Prostate gland (tissue), 2 donors: ENCODE data around the gene NIPSNAP2. TPM values are rescaled to one million over a fixed set of nuclear protein-coding genes. Genes with fewer than 3 reads are reported as not detected.
"Not testable (repeated sequence)": the region's sequence is repeated elsewhere in the genome, so short reads cannot be mapped to it uniquely, and the experiment has no call there.

ENCODE experiments used
- DNase-seq: peaks from one replicate; pipeline ENCODE4 v3.0.0-alpha.2; 2019; ENCODE audit warnings: low spot score
- H3K27ac ChIP-seq, 2 donors: fragments of 200-600 bp; sonication (generic); 2 replicates each; pipeline ENCODE4 v1.5.1; 2017 to 2019
- H3K27me3 ChIP-seq: fragments of 200-600 bp; sonication (generic); replicated peaks from 2 replicates; pipeline ENCODE4 v1.5.1; 2019; ENCODE audit not compliant: insufficient read depth
- H3K36me3 ChIP-seq, 2 donors: fragments of 200-600 bp; sonication (generic); 1 replicate in 1 of 2; 2 replicates in 1 of 2; pipeline versions ENCODE4 v1.5.1 to v1.8.1; 2017 to 2019
- H3K4me1 ChIP-seq: fragments of 200-600 bp; sonication (generic); replicated peaks from 2 replicates; pipeline ENCODE4 v1.5.1; 2019
- H3K4me3 ChIP-seq, 2 donors: fragments of 200-600 bp; sonication (generic); 2 replicates each; pipeline ENCODE4 v1.5.1; 2017 to 2019
- H3K9me3 ChIP-seq: fragments of 200-600 bp; sonication (generic); 2 replicates; pipeline ENCODE4 v1.5.1; 2017
- POLR2A ChIP-seq: fragments of 450-650 bp; IDR thresholded peaks from one replicate; pipeline ENCODE4 v1.6.1; 2016; ENCODE audit warnings: antibody characterized with exemption, mild to moderate bottlenecking
- POLR2AphosphoS5 ChIP-seq: sonication (generic); formaldehyde crosslinking; IDR thresholded peaks from one replicate; pipeline ENCODE4 v1.6.1; 2017; ENCODE audit warnings: antibody characterized with exemption
- WGBS: methylation state at CpG from one replicate; pipeline ENCODE4 v1.1.5; 2018; 5-methylcytosine and 5-hydroxymethylcytosine counted together
- intact Hi-C: fragments of 100-400 bp; cut with DNase I; formaldehyde crosslinking; loops from one replicate; pipeline ENCODE4 v1.14.2; 2022
- total RNA-seq, 2 donors: library from RNA; depleted of rRNA; stranded (reverse); fragments of >200 nt; gene quantifications; one replicate each; pipeline ENCODE4 v1.1.0, GENCODE V29; 2016
- TF ChIP-seq, protein P1 (sequence below), 4 experiments: fragments of 200-600 bp in 2 of 4; fragments of 450-650 bp in 2 of 4; sonication (generic) in 2 of 4; IDR thresholded peaks; 1 replicate in 3 of 4; 2 replicates in 1 of 4; pipeline ENCODE4 v1.5.1; 2016 to 2019; ENCODE audit warnings: antibody characterized with exemption in 4 of 4, mild to moderate bottlenecking in 2 of 4, moderate library complexity in 2 of 4

NIPSNAP2 gene
- total RNA-seq, 2 donors from 2014 or later, result 83.3 to 84.0 TPM

DNA sequence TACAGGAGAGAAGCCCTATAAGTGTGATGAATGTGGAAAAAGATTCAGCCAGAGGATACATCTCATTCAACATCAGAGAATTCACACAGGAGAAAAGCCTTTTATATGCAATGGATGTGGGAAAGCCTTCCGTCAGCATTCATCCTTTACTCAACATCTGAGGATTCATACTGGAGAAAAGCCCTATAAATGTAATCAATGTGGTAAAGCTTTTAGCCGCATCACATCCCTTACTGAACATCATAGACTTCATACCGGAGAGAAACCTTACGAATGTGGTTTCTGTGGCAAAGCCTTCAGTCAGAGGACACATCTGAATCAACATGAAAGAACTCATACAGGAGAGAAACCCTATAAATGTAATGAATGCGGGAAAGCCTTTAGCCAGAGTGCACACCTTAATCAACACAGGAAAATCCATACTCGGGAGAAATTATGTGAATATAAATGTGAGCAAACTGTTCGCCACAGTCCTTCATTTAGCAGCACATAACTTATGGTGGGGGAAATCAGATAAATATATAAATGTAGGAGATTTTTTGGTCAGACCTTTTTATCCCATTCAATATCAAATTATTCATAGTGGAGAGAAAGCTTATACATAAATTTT is 24.8 kb upstream of the NIPSNAP2 start:
- H3K27ac ChIP-seq, result no peak overlapping the region
- no peaks in the 10 kb centered on the region for H3K4me1 ChIP-seq
- intact Hi-C loops, result no loop called here
- H3K36me3 ChIP-seq, result no peaks in the 10 kb centered on the region
- TF ChIP-seq POLR2AphosphoS5 (no peak), POLR2A (no peak)
- TF ChIP-seq, protein P1, sequence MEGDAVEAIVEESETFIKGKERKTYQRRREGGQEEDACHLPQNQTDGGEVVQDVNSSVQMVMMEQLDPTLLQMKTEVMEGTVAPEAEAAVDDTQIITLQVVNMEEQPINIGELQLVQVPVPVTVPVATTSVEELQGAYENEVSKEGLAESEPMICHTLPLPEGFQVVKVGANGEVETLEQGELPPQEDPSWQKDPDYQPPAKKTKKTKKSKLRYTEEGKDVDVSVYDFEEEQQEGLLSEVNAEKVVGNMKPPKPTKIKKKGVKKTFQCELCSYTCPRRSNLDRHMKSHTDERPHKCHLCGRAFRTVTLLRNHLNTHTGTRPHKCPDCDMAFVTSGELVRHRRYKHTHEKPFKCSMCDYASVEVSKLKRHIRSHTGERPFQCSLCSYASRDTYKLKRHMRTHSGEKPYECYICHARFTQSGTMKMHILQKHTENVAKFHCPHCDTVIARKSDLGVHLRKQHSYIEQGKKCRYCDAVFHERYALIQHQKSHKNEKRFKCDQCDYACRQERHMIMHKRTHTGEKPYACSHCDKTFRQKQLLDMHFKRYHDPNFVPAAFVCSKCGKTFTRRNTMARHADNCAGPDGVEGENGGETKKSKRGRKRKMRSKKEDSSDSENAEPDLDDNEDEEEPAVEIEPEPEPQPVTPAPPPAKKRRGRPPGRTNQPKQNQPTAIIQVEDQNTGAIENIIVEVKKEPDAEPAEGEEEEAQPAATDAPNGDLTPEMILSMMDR (IDR thresholded peaks at IDR 0.05), result no peak
- DNase-seq, result no peak
- no peaks in the 10 kb centered on the region for H3K27me3 ChIP-seq
- WGBS, result 97% methylated on average over 7 of the region's 7 CpGs
- no peaks in the 10 kb centered on the region for H3K9me3 ChIP-seq
- H3K4me3 ChIP-seq, result no peak overlapping the region

DNA sequence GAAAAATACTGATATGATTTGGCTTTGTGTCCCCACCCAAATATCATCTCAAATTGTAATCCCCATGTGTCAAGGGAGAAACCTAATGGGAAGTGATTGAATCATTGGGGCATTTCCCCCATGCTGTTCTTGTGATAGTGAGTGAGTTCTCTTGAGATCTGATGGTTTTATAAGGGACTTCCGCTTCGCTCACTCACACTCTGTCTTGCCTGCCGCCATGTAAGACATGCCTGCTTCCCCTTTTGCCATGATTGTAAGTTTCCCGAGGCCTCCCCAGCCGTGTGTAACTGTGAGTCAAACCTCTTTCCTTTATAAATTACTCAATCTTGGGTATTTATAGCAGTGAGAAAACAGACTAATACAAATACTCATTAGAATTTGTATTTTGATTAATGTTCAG is 17.8 kb upstream of the NIPSNAP2 start:
- TF ChIP-seq POLR2AphosphoS5, result no peak
- no peak for TF ChIP-seq POLR2A
- TF ChIP-seq, protein P1 (IDR thresholded peaks at IDR 0.05), result no peak
- Histone ChIP-seq H3K9me3 (no peaks in the 10 kb centered on the region), H3K4me1 (no peaks in the 10 kb centered on the region), H3K27me3 (no peaks in the 10 kb centered on the region), H3K4me3 (no peak overlapping the region), H3K27ac (no peak overlapping the region), H3K36me3 (no peaks in the 10 kb centered on the region)
- intact Hi-C loops, result no loop called here
- WGBS, result 88% methylated on average over 5 of the region's 5 CpGs
- no peak for DNase-seq

DNA sequence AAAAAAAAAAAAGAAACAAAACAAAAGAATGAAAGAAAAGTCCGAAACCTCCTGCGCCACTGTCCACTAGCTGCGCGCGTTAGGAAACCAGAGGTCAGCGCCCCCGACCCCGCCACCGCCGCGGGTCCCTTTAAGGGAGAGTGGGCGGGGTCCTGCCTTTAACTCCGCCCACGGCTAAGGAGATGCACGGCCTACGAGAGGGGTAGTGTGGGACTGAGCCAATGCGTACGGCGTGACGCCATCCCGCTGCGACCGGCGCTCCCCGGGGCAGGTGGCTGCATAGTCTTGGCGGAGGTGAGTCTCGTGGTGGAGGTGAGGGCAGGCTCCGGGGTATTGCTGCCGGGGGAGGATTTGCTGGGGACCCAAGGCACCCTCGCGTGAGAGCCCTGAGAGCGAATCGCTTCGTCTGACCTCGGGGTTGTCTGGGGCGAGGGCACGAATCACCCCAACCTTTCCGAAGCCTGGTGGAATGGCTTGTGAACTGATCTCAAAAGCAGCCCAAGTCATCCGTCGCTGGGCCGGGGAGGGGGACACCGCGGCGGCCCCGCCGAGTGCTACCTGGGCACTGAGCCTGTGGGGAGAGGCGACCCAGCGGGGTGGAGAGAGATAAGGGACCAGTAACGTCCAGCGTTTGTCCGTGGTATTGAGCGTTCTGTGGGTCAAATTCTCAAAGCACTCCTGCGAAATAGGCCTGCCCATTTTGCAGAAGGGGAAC is 12.6 kb upstream of the NIPSNAP2 start, which contains the start of gene MRPS17:
Gene MRPS17 (plus strand): TSS at position 241 of the 715 bp plus-strand sequence. CDS start 1,319 bp downstream, outside the sequence.
- Histone ChIP-seq H3K36me3 (no peaks in the 10 kb centered on the region), H3K27me3 (no peaks in the 10 kb centered on the region), H3K9me3 (no peaks in the 10 kb centered on the region), H3K27ac (peak within 1 kb of the TSS; percentile 59 to 83), H3K4me3 (peak within 1 kb of the TSS; percentile 62 to 80), H3K4me1 (no peaks in the 10 kb centered on the region)
- under 1% methylated on average over 53 of the region's 53 CpGs for WGBS
- DNase-seq, result peak; percentile 88
- peak; percentile 52 for TF ChIP-seq POLR2A
- TF ChIP-seq, protein P1 (IDR thresholded peaks at IDR 0.05), result peak in 2 of 4 experiments; percentile 16 to 29
- TF ChIP-seq POLR2AphosphoS5, result peak; percentile 96
- intact Hi-C loops, result no loop called here

DNA sequence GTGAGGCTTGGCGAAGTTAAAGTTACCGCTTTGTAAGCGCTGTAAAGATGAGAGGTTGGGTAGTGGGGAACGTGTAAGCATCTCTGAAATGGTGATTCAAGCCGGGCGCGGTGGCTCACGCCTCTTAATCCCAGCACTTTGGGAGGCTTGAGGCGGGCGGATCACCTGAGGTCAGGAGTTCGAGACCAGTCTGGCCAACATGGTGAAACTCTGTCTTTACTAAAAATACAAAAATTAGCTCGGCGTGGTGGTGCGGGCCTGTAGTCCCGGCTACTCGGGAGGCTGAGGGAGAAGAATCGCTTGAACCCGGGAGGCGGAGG is 12.1 kb upstream of the NIPSNAP2 start:
- peak overlapping the region; percentile 62 to 80 for H3K4me3 ChIP-seq
- WGBS, result 41% methylated on average over 19 of the region's 19 CpGs
- intact Hi-C loops, result not testable (repeated sequence)

DNA sequence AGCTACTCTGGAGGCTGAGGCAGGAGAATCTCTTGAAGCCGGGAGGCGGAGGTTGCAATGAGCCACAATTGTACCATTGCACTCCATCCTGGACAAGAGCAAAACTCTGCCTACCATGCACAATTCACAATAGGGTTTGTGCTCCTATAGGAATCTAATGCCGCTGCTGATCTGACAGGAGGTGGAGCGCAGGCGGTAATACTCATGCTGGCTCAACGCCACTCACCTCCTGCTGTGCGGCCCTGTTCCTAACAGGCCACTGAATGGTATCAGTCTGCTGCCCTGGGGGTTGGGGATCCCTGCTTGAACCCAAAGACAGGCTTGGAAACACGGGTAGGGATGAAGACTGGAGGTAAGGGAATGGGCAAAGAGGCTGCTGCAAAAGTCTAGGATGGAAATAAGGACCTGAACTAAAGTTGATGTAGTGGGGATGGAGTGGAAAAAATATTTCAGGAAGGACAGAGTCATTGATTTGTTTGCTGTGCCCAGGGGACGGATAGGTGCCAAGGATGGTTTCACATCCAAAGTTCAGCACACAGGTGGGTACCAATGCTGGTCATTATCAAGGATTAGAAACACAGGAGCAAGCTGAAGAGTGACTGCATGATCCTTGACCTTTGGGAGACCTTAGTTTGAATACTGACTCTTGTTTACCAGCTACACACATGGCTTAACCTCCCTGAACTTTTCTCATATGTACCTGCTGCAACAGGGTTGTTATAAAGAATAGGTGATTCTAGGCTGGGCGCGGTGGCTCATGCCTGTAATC is 10.5 kb upstream of the NIPSNAP2 start:
- TF ChIP-seq, protein P1 (IDR thresholded peaks at IDR 0.05), result no peak
- no peak for TF ChIP-seq POLR2A
- TF ChIP-seq POLR2AphosphoS5, result no peak
- Histone ChIP-seq H3K27ac (no peak overlapping the region), H3K9me3 (no peaks in the 10 kb centered on the region), H3K27me3 (no peaks in the 10 kb centered on the region), H3K4me3 (no peak overlapping the region), H3K36me3 (no peaks in the 10 kb centered on the region), H3K4me1 (no peaks in the 10 kb centered on the region)
- 93% methylated on average over 11 of the region's 11 CpGs for WGBS
- no peak for DNase-seq
- intact Hi-C loops, result no loop called here

More for the DNA sequence above, 12.1 kb upstream of the NIPSNAP2 start:
- H3K27ac ChIP-seq, result peak overlapping the region; percentile 59 to 83
- not testable (repeated sequence) for H3K36me3 ChIP-seq, DNase-seq, H3K4me1 ChIP-seq, H3K27me3 ChIP-seq, H3K9me3 ChIP-seq
